SU-DHL-6 (cell line): ENCODE data around the gene LAPTM4A.
"Not testable (repeated sequence)": the region's sequence is repeated elsewhere in the genome, so short reads cannot be mapped to it uniquely, and the experiment has no call there.

Experiments used
- H2AFZ ChIP-seq: fragments of 200-600 bp; sonication (generic); 2 replicates; pipeline ENCODE4 v1.6.1; 2014; ENCODE audit warnings: low read depth, mild to moderate bottlenecking, moderate library complexity, mixed read lengths, antibody characterized with exemption, low read length; ENCODE audit not compliant: severe bottlenecking
- H3F3A ChIP-seq: fragments of 200-600 bp; shearing (Covaris generic); 2 replicates; pipeline ENCODE4 v1.6.0; 2016; ENCODE audit warnings: antibody characterized with exemption, mild to moderate bottlenecking; ENCODE audit not compliant: insufficient read depth
- H3K27ac ChIP-seq: fragments of 200-600 bp; sonication (generic); 2 replicates; pipeline ENCODE4 v1.5.1; 2016; ENCODE audit warnings: low read depth, mild to moderate bottlenecking, low read length, moderate library complexity, mixed read lengths
- H3K27me3 ChIP-seq: fragments of 200-600 bp; sonication (generic), shearing (Covaris generic); 2 replicates; pipeline ENCODE4 v1.6.0; 2014; ENCODE audit warnings: mild to moderate bottlenecking, low read length
- H3K36me3 ChIP-seq: fragments of 200-600 bp; sonication (generic); 2 replicates; pipeline ENCODE4 v1.6.1; 2014; ENCODE audit warnings: mild to moderate bottlenecking, low read length, mixed read lengths
- H3K4me2 ChIP-seq: fragments of 300-600, 200-600 bp; shearing (Covaris generic), sonication (generic); 2 replicates; pipeline ENCODE4 v1.6.0; 2014; ENCODE audit warnings: low read length, low read depth, mild to moderate bottlenecking; ENCODE audit not compliant: poor library complexity, severe bottlenecking
- H3K4me3 ChIP-seq: fragments of 200-600 bp; sonication (generic); 2 replicates; pipeline ENCODE4 v1.5.1; 2014; ENCODE audit warnings: antibody characterized with exemption, low read length, mild to moderate bottlenecking, mixed read lengths; ENCODE audit not compliant: insufficient read depth, poor library complexity, severe bottlenecking
- H3K79me2 ChIP-seq: fragments of 200-600 bp; sonication (generic); 2 replicates; pipeline ENCODE4 v1.6.1; 2014; ENCODE audit warnings: mild to moderate bottlenecking, low read length, moderate library complexity; ENCODE audit not compliant: insufficient read depth
- H3K9ac ChIP-seq: fragments of 200-600 bp; sonication (generic); 2 replicates; pipeline ENCODE4 v1.7.0; 2014; ENCODE audit warnings: mild to moderate bottlenecking, low read length
- H3K9me2 ChIP-seq: fragments of 200-600 bp; sonication (generic); replicated peaks from 2 replicates; pipeline ENCODE4 v1.6.1; 2014; ENCODE audit warnings: low read length; ENCODE audit not compliant: insufficient read depth
- H3K9me3 ChIP-seq: fragments of 200-600 bp; sonication (generic); 2 replicates; pipeline ENCODE4 v1.6.1; 2014; ENCODE audit warnings: low read length, mixed read lengths; ENCODE audit not compliant: insufficient read depth
- H4K20me1 ChIP-seq: fragments of 200-600 bp; sonication (generic); 2 replicates; pipeline ENCODE4 v1.6.1; 2014; ENCODE audit warnings: low read depth, mild to moderate bottlenecking, antibody characterized with exemption, low read length, moderate library complexity, mixed read lengths
- CTCF ChIP-seq: fragments of 200-600 bp; sonication (generic); IDR thresholded peaks from one replicate; pipeline ENCODE4 v1.5.1; 2017; ENCODE audit warnings: antibody characterized with exemption, mild to moderate bottlenecking, low read length, moderate library complexity; ENCODE audit not compliant: insufficient read depth, poor library complexity, severe bottlenecking
- EZH2phosphoT487 ChIP-seq: fragments of 200-600 bp; sonication (generic), shearing (Covaris generic); conservative IDR thresholded peaks from 2 replicates; pipeline ENCODE4 v1.6.1; 2018; ENCODE audit warnings: mild to moderate bottlenecking, antibody characterized with exemption, low read length, moderate library complexity, mixed read lengths

The LAPTM4A gene

GRCh38 chr2:20048488-20049448 is 2.7 kb downstream of the LAPTM4A start:
- H4K20me1 ChIP-seq = peaks cover 7% of the 10 kb centered on the region; the same call in 1 of the 2 replicates
- H3K36me3 ChIP-seq = no peaks in the 10 kb centered on the region
- peak overlapping the region; percentile 73 for H3K9ac ChIP-seq
- no peaks in the 10 kb centered on the region for H3F3A ChIP-seq
- no peak overlapping the region for H3K4me3 ChIP-seq
- H3K27ac ChIP-seq = 0 out of 2 replicates have a peak overlapping the region, but pooled peaks have one; percentile 35
- peaks cover 69% of the 10 kb centered on the region for H3K79me2 ChIP-seq
- TF ChIP-seq EZH2phosphoT487 = no peak
- TF ChIP-seq CTCF = no peak
- peak overlapping the region; percentile 82 for H3K4me2 ChIP-seq
- no peaks in the 10 kb centered on the region for H3K9me3 ChIP-seq
- H3K27me3 ChIP-seq = no peaks in the 10 kb centered on the region
- H3K9me2 ChIP-seq = no peaks in the 10 kb centered on the region
- H2AFZ ChIP-seq = no peak overlapping the region

- Histone ChIP-seq H4K20me1 (peaks cover 11% of the 10 kb centered on the region), H3K79me2 (peaks cover 85% of the 10 kb centered on the region)
- H3K27me3 ChIP-seq, H3K27ac ChIP-seq, H3K9ac ChIP-seq, H2AFZ ChIP-seq, H3K9me3 ChIP-seq, H3K4me2 ChIP-seq, H3K36me3 ChIP-seq, H3K9me2 ChIP-seq, H3F3A ChIP-seq, H3K4me3 ChIP-seq: not testable (repeated sequence)
Observed at GRCh38 chr2:20045712-20046292, 5.6 kb downstream of the LAPTM4A start.

GRCh38 chr2:20044778-20045177 is 6.7 kb downstream of the LAPTM4A start:
- Histone ChIP-seq H4K20me1 (peaks cover 11% of the 10 kb centered on the region), H3K4me3 (no peak overlapping the region), H3K36me3 (0 out of 2 replicates have a peak, but pooled peaks cover 5% of the 10 kb centered on the region), H3K4me2 (no peak overlapping the region), H3K27me3 (no peaks in the 10 kb centered on the region), H3K79me2 (peaks cover 76% of the 10 kb centered on the region), H3K9ac (no peak overlapping the region), H3K9me2 (no peaks in the 10 kb centered on the region), H3K9me3 (no peaks in the 10 kb centered on the region), H3K27ac (no peak overlapping the region), H2AFZ (no peak overlapping the region), H3F3A (no peaks in the 10 kb centered on the region)
- TF ChIP-seq EZH2phosphoT487 (no peak), CTCF (no peak)

GRCh38 chr2:20042531-20042930 is 8.9 kb downstream of the LAPTM4A start:
- H3K27me3 ChIP-seq = no peaks in the 10 kb centered on the region
- H4K20me1 ChIP-seq = peaks cover 4% of the 10 kb centered on the region
- H2AFZ ChIP-seq = no peak overlapping the region
- H3K9ac ChIP-seq = no peak overlapping the region
- H3K4me3 ChIP-seq = no peak overlapping the region
- H3K36me3 ChIP-seq = 0 out of 2 replicates have a peak, but pooled peaks cover 5% of the 10 kb centered on the region
- H3K9me3 ChIP-seq = no peaks in the 10 kb centered on the region
- H3K79me2 ChIP-seq = peaks cover 54% of the 10 kb centered on the region
- no peak overlapping the region for H3K27ac ChIP-seq
- H3K4me2 ChIP-seq = no peak overlapping the region
- no peaks in the 10 kb centered on the region for H3F3A ChIP-seq
- H3K9me2 ChIP-seq = no peaks in the 10 kb centered on the region
- no peak for TF ChIP-seq EZH2phosphoT487
- TF ChIP-seq CTCF = no peak
